SK-N-MC (cell line): ENCODE results near the gene COL18A1.

Source experiments
- EZH2 ChIP-seq: fragments of 200-600 bp; sonication (generic); IDR thresholded peaks from one replicate; pipeline ENCODE4 v1.6.1; 2017; ENCODE audit warnings: antibody characterized with exemption
- FOXP2 ChIP-seq: optimal IDR thresholded peaks from 2 replicates; pipeline ENCODE3; 2011; ENCODE audit warnings: mild to moderate bottlenecking, moderate library complexity; ENCODE audit not compliant: insufficient read depth; ENCODE audit errors: extremely low read length, control extremely low read depth
- POLR2AphosphoS5 ChIP-seq: IDR thresholded peaks from 2 replicates; pipeline ENCODE4 v1.6.1; 2012; ENCODE audit warnings: mild to moderate bottlenecking, low read depth, low read length, borderline replicate concordance

- TF ChIP-seq POLR2AphosphoS5: no peak
- TF ChIP-seq EZH2: no peak
- no peak for TF ChIP-seq FOXP2
Observed at GRCh38 chr21:45536301-45537081, 131.5 kb downstream of the COL18A1 start.
